GM19043 (cell line): ENCODE measurements around the gene SEPSECS.

Experiments
- ATAC-seq: cut with Tn5 transposase; IDR thresholded peaks from one replicate; pipeline ENCODE4 v1.9.1; 2021; ENCODE audit warnings: low read depth; ENCODE audit not compliant: unreplicated experiment

SEPSECS gene

DNA sequence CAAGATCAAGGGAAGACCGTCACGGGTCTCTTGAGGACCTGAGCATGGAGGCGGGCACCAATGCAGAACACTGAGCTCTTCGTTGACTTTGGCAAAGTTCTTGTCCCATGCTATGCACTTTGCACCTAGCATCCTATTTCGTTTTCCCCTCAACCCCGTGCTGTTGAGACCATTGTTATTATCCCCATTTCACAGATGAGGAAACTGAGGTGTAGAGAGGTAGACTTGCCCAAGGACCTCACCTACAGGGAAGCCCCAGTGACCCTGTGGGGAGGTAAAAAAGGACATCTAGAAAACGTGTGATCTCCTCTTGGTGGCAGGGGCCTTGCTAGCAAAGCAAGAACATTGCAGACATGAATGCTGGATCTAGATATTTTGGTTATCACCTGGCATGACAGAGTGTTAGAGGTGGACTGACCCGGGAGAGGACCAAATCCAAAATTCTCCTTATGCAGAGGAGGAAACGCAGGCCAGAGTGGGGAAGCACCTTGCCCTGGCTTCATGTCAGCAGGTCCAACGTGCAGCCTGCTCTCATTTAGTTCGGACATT lies 48.5 kb downstream of the SEPSECS start:
- ATAC-seq: no peak

- ATAC-seq: no peak
Measured at GRCh38 chr4:25110527-25111329, 49.5 kb downstream of the SEPSECS start.

DNA sequence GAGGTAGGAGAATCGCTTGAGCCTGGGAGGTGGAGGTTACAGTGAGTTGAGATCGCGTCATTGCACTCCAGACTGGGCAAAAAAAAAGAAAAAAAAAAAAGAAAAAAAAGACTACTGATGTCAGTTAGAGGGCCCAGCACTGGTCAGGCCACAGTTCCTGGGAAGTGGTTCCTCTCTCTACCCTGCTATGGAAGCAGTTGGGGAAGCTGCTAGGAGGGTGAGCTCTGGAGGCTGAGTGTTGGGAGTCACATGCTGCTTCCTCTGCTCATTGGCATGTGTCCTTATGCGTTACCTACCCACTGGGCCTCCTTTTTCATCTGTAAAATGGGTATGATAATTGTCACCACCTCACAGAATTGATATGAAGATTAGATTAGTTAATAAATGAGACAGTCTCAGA lies 50.7 kb downstream of the SEPSECS start:
- no peak for ATAC-seq

- ATAC-seq: no peak
Measured at GRCh38 chr4:25108556-25108955, 51.7 kb downstream of the SEPSECS start.

GRCh38 chr4:25107827-25108516 lies 52.3 kb downstream of the SEPSECS start:
- no peak for ATAC-seq

DNA sequence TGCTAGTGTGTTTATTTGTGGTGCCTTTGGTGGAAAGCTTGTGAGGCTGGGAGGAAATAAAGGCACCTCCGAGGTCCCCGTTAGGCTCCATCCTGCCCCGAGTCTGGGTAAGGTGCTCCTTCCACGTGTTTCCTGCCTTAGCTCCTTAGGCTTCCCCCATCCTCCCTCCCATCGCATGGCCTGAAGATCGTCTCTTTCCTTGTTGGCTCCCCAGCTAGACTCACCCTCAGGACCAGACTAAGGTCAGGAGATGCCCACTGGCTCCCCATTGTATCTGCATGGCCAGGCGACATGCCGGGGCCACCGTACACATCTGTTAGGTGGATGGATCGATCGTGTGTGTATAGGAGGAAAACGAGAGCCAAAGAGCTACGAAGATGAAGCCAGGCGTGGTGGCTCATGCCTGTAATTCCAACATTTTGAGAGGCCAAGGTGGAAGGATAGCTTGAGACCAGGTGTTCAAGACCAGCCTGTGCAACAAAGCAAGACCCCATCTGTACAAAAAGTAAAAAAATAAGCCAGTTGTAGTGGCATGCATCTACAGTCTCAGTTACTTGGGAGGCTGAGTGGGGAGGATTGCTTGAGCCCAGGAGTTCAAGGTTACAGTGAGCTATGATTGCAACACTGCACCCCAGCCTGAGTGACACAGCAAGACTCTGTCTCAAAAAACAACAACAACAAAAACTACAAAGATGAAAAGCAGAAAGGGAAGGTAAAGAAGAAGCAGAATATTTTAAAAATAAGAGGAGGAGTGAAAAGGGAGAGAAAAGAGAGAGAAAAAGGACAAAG lies 53.7 kb downstream of the SEPSECS start:
- no peak for ATAC-seq

DNA sequence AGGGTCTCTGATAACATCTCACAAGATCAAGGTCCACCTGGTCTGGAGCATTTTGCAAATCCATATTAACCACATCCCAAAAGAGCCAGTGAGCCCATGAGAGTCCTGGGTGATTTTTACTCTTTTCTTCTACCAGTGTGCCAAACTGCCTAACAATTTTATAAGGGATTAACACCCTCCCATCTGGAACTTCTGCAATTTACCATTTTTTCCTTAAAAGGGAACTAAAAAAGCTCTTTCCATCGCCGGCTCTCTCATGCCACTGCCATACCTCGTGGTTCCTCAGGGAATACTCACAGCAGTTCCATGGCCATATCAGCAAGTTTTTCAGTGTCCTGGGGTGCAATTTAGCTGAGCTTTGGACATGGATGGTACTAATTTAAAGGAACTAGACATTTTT lies 55.7 kb downstream of the SEPSECS start:
- no peak for ATAC-seq

DNA sequence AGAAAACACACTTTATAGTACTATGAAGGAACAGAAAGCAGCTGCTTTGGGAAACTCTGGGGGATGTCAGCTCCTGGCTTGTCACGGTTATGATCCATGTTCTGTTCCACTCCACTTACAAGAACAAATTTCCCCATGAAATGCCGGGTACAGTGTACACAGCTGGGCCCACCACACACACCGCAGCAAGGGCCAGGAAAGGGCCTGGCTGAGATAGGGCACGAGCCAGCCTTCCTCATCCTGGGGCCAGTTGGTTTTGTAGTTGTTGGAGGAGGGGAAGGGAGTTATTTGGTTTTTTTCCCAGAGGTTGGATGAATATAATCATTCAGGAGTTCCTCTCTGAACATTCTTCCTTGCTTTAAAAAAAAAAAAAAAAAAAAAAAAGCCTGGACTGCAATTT lies 56.8 kb downstream of the SEPSECS start:
- ATAC-seq: no peak

DNA sequence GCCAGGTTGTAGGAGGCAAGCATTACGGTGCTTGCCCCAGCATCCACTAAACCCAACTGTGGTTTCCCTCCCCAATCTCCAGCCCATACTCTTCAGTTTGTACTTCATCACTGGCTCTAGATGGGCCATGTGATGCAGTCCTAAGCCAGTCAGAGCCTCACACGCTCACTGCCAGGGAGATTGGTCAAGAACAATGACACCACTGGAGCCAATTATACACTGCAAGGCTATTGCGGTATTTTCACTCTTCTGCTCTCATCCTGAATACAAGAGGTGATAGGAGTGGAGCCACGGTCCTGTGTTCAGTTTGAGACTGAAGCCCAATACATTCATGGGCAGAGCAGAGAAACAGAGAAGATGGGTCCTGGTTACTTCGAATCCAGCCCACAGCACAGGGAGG lies 58.4 kb downstream of the SEPSECS start:
- no peak for ATAC-seq

DNA sequence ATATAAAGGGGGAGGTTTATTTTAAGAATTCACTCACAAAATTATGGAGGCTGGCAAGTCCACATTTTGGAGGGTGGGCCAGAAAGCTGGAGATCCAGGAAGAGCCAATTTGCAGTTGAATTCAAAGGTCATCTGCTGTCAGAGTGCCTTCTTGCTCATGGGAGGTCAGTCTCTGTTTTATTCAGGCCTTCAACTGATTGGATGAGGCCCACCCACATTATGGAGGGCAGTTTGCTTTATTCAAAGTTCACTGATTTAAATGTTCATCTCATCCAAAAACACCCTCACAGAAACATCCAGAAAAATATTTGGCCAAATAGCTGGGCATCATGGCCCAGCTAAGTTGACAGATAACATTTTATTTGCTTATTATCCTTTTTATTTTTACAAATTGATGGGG lies 59.5 kb downstream of the SEPSECS start:
- ATAC-seq: no peak

DNA sequence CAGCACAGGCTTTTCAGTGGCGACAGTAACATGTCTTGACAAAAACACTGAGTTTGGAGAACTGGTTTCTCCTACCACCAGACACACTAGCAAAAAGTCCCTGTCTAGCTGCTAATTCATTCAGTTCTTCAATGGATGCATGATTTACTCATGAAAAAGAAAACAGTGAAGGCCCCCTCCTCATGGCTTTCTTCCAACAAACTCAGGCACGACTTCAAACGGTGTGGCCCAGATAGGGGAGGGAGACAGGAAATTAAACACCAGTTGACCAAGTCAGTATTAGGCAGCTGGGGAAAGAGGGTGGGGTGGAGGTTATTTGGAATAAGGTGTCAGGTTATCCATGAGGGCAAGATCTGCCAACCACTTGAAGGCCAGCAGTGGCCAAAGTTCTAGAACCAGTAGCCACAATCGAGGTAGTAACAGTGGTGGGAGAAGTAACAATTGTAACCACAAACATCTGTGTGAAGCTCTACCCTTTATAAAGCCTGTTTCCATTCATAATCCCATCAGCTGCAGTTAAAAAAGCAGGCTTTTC lies 60.2 kb downstream of the SEPSECS start:
- no peak for ATAC-seq

- no peak for ATAC-seq
Measured at GRCh38 chr4:25098964-25099891, 61.0 kb downstream of the SEPSECS start.

- no peak for ATAC-seq
Measured at GRCh38 chr4:25096981-25097443, 63.2 kb downstream of the SEPSECS start.

DNA sequence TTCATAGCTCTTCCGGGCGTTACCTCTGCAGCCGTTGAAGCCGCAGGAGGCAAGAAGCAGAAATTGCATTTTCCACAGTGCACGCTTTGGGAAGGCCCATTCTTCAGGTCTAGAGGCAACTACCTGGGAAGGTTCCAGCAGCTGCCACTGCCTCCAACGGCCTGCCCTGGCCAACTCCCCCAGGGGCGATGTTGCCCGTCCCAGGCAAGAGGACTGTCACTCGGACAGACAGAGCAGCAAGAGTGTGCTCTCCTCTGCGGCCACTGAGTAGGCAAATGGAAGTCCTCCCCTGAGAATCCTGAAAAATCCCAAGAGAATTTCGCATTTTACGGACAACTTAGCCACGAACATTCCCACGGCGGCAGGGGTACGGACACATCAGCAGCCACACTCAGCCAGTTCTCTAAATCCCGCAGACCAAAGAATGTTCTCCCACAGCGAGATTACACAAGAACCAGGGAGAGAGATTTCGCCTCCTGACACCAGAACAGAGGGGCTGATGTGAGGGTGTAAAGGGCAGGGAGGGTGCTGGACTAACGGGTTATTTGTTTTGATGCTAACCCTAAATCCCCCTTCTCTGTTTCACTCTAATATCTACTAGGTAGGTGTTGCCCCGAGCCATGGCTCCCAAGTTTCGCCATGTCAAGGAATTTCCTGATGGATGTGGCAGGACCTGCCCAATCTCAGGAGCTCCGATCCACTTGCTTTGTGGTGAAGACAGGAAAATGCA lies 63.8 kb downstream of the SEPSECS start:
- ATAC-seq: no peak

GRCh38 chr4:25095837-25096236 lies 64.4 kb downstream of the SEPSECS start:
- ATAC-seq: no peak

GRCh38 chr4:25092139-25092538 lies 68.1 kb downstream of the SEPSECS start:
- no peak for ATAC-seq

DNA sequence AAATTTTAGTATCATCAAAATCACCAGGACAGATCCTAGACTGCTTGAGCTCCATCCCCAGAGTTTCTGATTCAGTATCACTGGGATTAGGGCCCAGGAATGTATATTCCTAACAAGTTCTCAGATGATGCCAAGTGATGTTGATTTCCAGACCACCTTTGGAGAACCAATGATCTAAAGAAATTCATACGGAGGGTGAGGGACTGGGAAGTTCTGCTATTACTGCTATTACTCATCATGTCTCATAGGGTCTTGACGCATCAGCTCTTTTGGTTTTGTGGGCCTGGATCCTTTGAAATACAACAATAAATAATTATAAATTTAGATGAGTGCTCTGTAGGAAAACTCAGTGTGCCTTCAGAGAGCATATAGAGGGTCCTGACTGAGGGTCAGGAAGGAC lies 69.7 kb downstream of the SEPSECS start:
- no peak for ATAC-seq

GRCh38 chr4:25089051-25089763 lies 71.0 kb downstream of the SEPSECS start:
- no peak for ATAC-seq
